Ovary (tissue), 9 donors: Measurements from ENCODE around the gene INAFM1. TPM values are rescaled to one million over a fixed set of nuclear protein-coding genes. Genes with fewer than 3 reads are reported as not detected.

ENCODE experiments used
- DNase-seq, 5 donors: peaks; one replicate each; pipeline ENCODE4 v3.0.0-alpha.2; 2019 to 2020
- H3K27ac ChIP-seq, 2 donors: fragments of 200-600 bp; one replicate each; pipeline versions ENCODE4 v1.5.1 to v1.8.0; 2019 to 2022
- H3K27me3 ChIP-seq: fragments of 200-600 bp; one replicate; pipeline ENCODE4 v1.8.0; 2022
- H3K36me3 ChIP-seq: fragments of 200-600 bp; sonication (generic); one replicate; pipeline ENCODE4 v1.5.1; 2019
- H3K4me1 ChIP-seq: one replicate; pipeline ENCODE4 v1.8.1; 2013; ENCODE audit warnings: mild to moderate bottlenecking, moderate library complexity; ENCODE audit not compliant: insufficient read depth
- H3K4me3 ChIP-seq: fragments of 200-600 bp; sonication (generic); one replicate; pipeline ENCODE4 v1.5.1; 2017
- H3K9me3 ChIP-seq, 2 donors: fragments of 200-600 bp in 1 of 2; sonication (generic) in 1 of 2; one replicate each; pipeline versions ENCODE4 v1.5.1 to v1.8.1; 2013 to 2019; ENCODE audit warnings: mild to moderate bottlenecking in 1 of 2, moderate library complexity in 1 of 2
- EP300 ChIP-seq: sonication (generic); formaldehyde crosslinking; IDR thresholded peaks from one replicate; pipeline ENCODE4 v1.6.1; 2017; ENCODE audit warnings: antibody characterized with exemption
- POLR2A ChIP-seq: fragments of 450-650 bp; IDR thresholded peaks from one replicate; pipeline ENCODE4 v1.6.1; 2017; ENCODE audit warnings: antibody characterized with exemption, mild to moderate bottlenecking, moderate library complexity
- WGBS, 3 donors: extraction: QIAGEN DNeasy Blood & Tissue Kit in 1 of 3; methylation state at CpG; one replicate each; pipeline versions ENCODE4 v1.1.5 to v1.1.7; 2013 to 2017; 5-methylcytosine and 5-hydroxymethylcytosine counted together
- intact Hi-C, 4 donors: fragments of 100-400 bp; cut with DNase I; formaldehyde crosslinking; loops; one replicate each; pipeline versions ENCODE4 v1.11.0 to v1.15.1; 2022 to 2023
- polyA plus RNA-seq, 2 donors: library from polyadenylated mRNA; stranded (reverse); fragments of 200-250 nt in 1 of 2; fragments of 350-450 nt in 1 of 2; fragmentation: Illumina TruSeq in 1 of 2; extraction: RNeasy Lipid Tissue Mini Kit (QIAGEN cat#74804) in 1 of 2; gene quantifications; one replicate each; pipeline ENCODE4 v1.2.3, GENCODE V29; 2013 to 2014
- total RNA-seq, 7 donors: library from RNA; depleted of rRNA in 2 of 7; stranded (reverse); fragments of >200 nt in 2 of 7; fragmentation: NEBNext Ultra II Directional in 3 of 7; extraction: Animal tissue kit (Norgen Biotek cat#: 25700) in 3 of 7; gene quantifications; one replicate each; pipeline versions ENCODE4 v1.1.0 to v1.2.4, GENCODE V29; 2016 to 2023
- TF ChIP-seq, protein P1 (sequence below), 3 donors: fragments of 450-650 bp in 2 of 3; fragments of 200-600 bp in 1 of 3; IDR thresholded peaks; one replicate each; pipeline versions ENCODE4 v1.5.1 to v1.8.0; 2016 to 2022; ENCODE audit warnings: antibody characterized with exemption in 3 of 3, mild to moderate bottlenecking in 1 of 3
- donor health status: DM: no; HTN: no; CAD: no; lungs with moderate emphysema.
- donor health status: DM: no; HTN: no; CAD: no.
- donor health status: Bipolar disorder and iron deficiency.
- donor health status: DM: yes; HTN: yes; CAD: no.
- donor health status: DM: no; HTN: no; CAD: no.
- donor health status: DM: yes; HTN: yes; CAD: no.

INAFM1 gene
- total and polyA plus RNA-seq, 9 donors = 0.73 to 53.3 (median 26.5) TPM

DNA sequence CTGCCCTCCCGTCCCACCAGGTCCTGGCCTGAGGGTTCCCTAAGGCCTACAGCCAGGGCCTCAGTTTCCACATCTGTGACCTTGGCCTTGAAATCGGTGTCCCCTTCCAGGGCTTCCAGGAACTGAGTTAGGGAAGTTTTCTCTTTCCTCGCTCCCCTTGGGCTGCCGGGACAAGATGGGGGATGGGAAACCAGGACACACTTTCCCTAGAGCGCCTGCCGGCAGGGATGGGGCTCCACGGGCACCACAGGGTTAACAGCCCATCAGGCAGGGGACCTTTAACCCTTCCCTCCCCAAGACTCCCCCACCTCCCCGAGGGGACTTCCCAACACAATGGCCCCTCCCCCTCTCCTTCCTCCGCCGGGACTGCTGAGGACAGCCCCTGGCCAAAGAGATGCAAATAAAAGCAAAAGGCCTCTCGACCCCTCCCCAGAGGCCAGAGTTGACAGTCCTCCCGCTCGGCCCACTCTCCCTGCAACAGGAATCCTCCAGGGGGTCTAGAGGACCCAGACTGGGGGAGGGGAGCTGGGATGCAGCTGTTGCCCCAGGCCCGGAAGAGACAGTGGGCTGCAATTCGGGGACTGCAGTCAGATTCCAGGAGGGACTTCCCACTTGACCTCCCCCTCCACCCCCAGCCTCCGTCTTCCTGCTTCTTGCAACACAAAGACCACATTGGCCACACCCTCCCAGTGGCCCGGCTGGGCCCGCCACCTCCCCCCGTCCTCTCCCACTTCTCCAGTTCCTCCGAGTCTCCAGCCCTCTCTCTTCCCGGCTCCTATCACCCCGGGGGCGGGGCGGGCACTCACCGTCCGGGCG lies 47.1 kb upstream of the INAFM1 start:
- WGBS, 3 donors = 2 to 4% (median 2%) methylated on average over 25 to 27 of the region's 27 CpGs
- Histone ChIP-seq H3K4me1 (peaks cover 12% of the 10 kb centered on the region), H3K4me3 (peak overlapping the region; percentile 64), H3K36me3 (no peaks in the 10 kb centered on the region), H3K27me3 (no peaks in the 10 kb centered on the region), H3K9me3 (no peaks in the 10 kb centered on the region), H3K27ac (peak overlapping the region; percentile 95 to 96)
- DNase-seq = peak; percentile 82 to 91 (median 87)
- intact Hi-C loops = loop anchor here in 1 of 4 donors (2.0 kb wide), 1 partner anchor 115 kb away; the partner anchor contains the start of gene ZC3H4
- TF ChIP-seq, protein P1, sequence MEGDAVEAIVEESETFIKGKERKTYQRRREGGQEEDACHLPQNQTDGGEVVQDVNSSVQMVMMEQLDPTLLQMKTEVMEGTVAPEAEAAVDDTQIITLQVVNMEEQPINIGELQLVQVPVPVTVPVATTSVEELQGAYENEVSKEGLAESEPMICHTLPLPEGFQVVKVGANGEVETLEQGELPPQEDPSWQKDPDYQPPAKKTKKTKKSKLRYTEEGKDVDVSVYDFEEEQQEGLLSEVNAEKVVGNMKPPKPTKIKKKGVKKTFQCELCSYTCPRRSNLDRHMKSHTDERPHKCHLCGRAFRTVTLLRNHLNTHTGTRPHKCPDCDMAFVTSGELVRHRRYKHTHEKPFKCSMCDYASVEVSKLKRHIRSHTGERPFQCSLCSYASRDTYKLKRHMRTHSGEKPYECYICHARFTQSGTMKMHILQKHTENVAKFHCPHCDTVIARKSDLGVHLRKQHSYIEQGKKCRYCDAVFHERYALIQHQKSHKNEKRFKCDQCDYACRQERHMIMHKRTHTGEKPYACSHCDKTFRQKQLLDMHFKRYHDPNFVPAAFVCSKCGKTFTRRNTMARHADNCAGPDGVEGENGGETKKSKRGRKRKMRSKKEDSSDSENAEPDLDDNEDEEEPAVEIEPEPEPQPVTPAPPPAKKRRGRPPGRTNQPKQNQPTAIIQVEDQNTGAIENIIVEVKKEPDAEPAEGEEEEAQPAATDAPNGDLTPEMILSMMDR (IDR thresholded peaks at IDR 0.05) = no peak
- peak; percentile 11 for TF ChIP-seq EP300
- peak; percentile 53 for TF ChIP-seq POLR2A

DNA sequence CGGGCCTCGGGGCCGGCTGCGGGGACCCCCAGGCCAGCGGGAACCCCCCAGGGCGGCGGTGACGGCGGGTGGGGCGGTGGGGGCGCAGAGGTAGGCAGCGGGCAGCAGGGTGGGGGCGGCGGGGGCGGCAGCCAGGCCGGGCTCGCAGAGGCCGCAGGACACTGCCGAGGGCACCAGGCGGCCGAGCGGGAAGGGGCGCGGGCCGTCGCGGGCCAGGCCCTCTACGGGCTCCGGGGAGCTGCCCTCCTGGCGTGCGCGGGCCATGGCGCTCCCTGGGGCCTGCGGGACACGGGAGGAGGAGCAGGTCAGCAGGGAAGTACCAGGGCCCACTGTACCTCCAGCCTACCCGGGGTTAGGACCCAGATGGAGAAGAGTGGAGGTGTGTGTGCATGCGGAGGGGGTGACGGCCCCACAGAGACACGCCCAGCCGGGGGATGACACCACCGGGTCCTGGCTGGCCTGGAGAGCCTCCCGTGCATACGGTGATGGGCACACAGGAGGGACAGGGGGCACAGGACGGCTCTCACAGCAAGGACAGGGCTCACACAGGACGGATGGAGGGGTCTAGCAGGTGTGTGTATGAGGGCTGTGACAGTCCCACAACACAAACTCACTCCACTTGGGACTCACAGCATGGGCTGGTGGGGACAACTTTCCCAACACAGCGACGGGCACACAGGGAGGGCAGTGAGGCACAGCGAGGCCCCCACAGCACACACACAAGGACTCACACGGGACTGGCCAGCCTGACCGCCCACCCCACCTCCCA lies 46.3 kb upstream of the INAFM1 start:
- WGBS, 3 donors = 8 to 11% (median 10%) methylated on average over 36 to 50 of the region's 50 CpGs
- intact Hi-C loops = loop anchor here in 1 of 4 donors (2.0 kb wide), 1 partner anchor 116 kb away; the partner anchor contains the start of gene ZC3H4
- H3K4me1 ChIP-seq = peaks cover 12% of the 10 kb centered on the region

DNA sequence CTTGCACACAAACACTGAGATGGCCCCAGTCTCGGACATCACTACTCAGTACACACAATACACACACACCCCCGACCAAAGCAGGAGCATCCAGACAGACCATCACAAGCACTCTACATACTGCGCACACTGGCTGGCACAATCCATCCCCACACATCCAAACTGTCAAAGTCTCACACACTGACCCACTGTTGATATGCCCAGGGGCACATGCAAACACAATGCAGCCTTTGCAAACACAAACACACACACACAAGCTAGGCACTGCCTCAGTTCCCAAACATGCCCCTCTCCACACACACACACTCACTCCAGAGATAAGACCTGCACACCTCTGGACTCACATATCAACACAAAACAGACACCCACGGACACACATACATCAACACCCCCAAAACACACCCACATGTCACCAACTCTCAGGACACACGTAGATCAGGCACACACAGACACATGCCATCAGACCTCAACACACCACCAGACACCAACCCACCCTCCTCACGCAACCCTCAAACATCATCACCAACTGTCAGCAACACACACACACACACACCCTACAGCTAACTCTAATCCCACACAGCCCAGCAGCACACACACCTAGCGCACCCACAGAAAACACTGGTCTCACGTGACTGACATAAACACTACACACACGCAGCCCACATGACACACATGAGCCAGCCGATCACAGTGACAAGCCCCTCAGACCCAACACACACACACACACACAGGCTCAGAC lies 45.6 kb upstream of the INAFM1 start:
- no peaks in the 10 kb centered on the region for H3K36me3 ChIP-seq
- no peak for DNase-seq
- TF ChIP-seq, protein P1 (IDR thresholded peaks at IDR 0.05) = no peak
- no peak for TF ChIP-seq POLR2A
- no peak for TF ChIP-seq EP300
- WGBS, 3 donors = 29 to 37% (median 30%) methylated on average over 10 of the region's 10 CpGs
- H3K27me3 ChIP-seq = no peaks in the 10 kb centered on the region
- peak overlapping the region; percentile 95 to 96 for H3K27ac ChIP-seq
- H3K4me3 ChIP-seq = peak overlapping the region; percentile 77
- intact Hi-C loops = loop anchor here in 1 of 4 donors (2.0 kb wide), 1 partner anchor 116 kb away; the partner anchor contains the start of gene ZC3H4
- no peaks in the 10 kb centered on the region for H3K9me3 ChIP-seq
- peaks cover 12% of the 10 kb centered on the region for H3K4me1 ChIP-seq

More for the DNA sequence above, 46.3 kb upstream of the INAFM1 start:
- Histone ChIP-seq H3K27ac (peak overlapping the region; percentile 95 to 96), H3K9me3 (no peaks in the 10 kb centered on the region), H3K4me3 (peak overlapping the region; percentile 64), H3K36me3 (no peaks in the 10 kb centered on the region), H3K27me3 (no peaks in the 10 kb centered on the region)
- TF ChIP-seq POLR2A (no peak), EP300 (no peak)
- TF ChIP-seq, protein P1 (IDR thresholded peaks at IDR 0.05) = no peak
- DNase-seq = peak; percentile 52 to 69 (median 57)

DNA sequence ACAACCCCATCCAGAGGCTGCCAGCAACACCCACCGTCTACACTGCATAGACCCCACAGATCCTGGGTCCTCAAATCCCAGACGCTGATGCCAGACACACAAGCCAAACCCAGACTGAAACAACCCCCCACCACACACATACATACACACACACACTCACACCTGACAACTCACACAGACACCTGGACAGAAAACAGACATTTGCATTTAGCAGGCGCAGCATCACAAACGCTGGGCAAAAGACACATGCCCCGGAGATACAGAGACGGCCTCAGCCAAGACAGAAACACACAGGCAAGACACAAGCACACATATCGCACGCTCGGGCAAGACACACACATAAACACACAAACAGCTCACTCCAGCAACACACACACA lies 45.0 kb upstream of the INAFM1 start:
- Histone ChIP-seq H3K27me3 (no peaks in the 10 kb centered on the region), H3K36me3 (no peaks in the 10 kb centered on the region), H3K4me1 (peaks cover 12% of the 10 kb centered on the region), H3K9me3 (no peaks in the 10 kb centered on the region), H3K4me3 (peak overlapping the region; percentile 77), H3K27ac (peak overlapping the region; percentile 72 to 96)
- TF ChIP-seq POLR2A (no peak), EP300 (no peak)
- TF ChIP-seq, protein P1 (IDR thresholded peaks at IDR 0.05) = no peak
- 5 to 10% (median 9%) methylated on average over 9 of the region's 9 CpGs for WGBS, 3 donors
- no peak for DNase-seq
- intact Hi-C loops = loop anchor here in 1 of 4 donors (2.0 kb wide), 1 partner anchor 117 kb away; the partner anchor contains the start of gene ZC3H4
